Hematopoietic multipotent progenitor cell treated with erythropoietin and hydrocortisone succinate and interleukin-3 and kit ligand, for 6 days (in vitro differentiated cells): ENCODE data around the gene PAGE3.

ENCODE experiments used
- DNase-seq: peaks from one replicate; pipeline ENCODE4 v3.0.0-alpha.2; 2015

Gene PAGE3, protein sequence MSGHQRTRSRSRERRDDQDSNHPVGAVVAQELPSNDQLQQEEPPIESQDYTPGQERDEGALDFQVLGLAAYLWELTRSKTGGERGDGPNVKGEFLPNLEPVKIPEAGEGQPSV

DNA sequence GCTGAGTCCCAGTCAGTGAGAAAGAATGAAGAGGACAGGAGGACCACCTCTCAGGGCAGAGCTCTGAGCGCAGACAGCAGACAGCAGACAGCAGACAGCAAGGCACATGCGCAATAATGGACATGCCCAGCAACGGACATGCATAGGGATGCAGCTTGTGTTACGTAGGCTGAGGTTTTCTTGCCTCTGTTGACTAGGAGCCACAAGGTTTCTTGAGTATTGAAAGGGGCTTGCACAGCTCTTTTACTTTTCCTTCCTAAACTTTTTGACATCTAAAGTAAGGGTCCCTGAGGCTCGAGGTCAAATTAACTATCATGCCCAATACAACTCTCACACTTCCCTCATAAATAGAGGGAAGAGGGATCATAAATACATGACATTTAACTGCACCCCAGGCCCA is at the start of gene PAGE3:
Gene PAGE3, minus strand, starts transcription at position 101 of the 400 bp plus-strand sequence. CDS start 1,013 bp downstream, outside the sequence.
- DNase-seq: no peak

DNA sequence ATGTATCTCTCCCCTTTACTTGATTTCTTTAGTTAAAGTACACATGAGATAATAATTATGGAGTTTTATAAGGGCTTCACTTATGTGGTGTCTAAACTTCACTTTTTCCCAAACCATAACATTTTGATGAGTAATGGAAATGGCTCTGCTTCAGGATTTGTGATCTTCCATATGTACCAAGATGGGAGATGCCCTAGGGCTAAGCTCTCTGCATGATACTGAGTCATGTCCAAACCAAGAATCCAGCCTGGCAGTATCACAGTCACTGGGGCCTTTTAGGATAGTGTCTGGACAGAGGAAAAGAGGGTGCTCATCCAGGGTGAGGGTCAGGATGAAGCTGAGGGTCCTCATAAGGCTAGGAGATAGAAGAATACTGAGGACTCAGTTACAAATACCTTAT is 47.9 kb upstream of the PAGE3 start:
- no peak for DNase-seq

DNA sequence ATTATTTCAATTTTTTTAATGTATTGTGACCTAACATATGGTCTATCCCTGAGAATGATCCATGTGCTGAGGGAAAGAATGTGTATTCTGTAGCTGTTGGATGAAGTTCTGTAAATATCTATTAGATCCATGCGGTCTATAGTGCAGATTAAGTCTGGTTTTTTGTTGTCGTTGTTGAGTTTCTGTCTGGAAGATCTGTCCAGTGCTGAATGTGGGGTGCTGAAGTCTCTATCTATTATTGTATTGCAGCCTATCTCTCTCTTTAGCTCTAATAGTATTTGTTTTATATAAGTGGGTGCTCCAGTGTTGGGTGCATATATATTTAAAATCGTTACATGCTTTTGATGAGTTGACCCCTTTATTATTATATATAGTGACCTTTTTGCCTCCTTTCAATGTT is 26.2 kb upstream of the PAGE3 start:
- no peak for DNase-seq

DNA sequence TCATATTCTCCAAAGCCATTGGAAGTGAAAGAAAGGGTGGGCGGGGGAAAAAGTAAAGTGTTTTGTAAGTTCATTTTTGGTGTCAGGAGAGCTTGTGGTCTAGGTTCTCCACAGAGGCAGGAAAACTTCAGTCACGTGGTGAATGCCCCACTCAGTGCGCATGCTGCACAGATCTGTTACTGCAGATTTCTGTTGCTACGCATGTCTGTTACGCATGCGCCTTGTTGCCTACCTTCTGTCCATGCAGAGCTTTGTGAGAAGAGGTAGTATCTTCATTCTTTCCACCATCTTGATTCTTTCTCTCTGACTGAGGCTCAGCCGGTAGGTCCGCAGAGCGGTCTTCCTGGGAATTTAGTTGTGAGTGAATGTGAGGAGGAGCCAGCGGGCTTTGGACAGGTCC is 15.1 kb upstream of the PAGE3 start:
- DNase-seq: no peak

DNA sequence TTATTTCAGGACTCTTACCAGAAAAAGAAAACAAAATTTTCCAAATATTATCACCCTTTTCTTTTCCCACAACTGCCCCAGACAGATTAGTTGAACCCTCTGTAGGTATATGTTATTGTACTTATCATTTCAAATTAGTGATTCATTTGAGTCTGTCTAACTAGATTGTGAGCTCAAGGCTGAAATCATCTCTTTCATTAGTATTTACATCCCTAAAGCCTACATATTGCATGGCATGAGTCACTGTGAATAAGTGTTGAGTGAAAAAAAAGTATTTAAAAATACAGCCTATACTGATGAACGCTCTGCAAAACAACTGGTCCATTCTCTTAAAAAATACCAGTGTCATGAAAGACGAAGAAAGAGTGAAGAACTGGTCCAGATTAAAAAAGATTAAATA is 3.9 kb downstream of the PAGE3 start:
- DNase-seq: no peak

DNA sequence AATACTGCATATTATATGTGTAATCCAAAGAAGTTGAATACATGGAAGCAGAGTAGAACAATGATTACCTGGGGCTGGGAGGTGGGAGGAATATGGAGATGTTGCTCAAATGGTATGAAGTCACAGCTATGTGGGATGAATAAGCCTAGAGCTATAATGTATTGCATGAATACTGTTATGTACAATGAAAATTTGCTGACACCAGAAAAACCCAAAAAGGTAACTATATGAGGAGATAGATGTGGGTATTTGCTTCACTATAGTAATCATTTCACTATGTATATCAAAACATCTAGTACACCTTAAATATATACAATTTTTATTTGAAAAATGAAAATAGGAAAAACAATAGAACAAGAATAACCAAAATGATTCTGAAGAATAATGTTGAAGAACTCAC is 11.2 kb downstream of the PAGE3 start:
- DNase-seq: no peak

DNA sequence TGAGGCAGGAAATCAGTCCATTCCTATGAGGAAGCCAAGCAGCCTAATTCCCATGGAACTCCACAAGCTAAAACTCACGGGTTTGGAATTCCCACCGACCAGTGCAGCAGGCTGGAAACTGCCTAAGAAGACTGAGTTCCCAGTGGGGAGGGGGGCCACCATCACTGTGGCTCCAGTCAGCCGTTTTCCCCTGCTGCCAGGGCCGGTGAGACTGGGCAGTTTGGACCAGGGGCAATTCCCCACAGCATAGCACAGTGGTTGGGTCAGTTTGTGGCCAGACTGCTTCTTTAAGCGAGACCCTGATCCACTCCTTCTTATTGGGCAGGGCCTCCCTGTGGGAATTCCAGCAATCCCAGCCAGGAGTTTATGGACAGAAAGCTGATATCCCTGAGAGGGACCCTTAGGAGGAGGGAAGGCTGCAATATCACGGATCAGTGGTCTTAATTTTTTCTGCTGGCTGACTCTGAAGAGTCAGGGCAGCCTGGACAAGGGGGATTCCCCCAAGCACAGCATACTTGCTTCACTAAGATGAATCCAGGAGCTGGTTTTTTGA is 23.9 kb downstream of the PAGE3 start:
- no peak for DNase-seq

DNA sequence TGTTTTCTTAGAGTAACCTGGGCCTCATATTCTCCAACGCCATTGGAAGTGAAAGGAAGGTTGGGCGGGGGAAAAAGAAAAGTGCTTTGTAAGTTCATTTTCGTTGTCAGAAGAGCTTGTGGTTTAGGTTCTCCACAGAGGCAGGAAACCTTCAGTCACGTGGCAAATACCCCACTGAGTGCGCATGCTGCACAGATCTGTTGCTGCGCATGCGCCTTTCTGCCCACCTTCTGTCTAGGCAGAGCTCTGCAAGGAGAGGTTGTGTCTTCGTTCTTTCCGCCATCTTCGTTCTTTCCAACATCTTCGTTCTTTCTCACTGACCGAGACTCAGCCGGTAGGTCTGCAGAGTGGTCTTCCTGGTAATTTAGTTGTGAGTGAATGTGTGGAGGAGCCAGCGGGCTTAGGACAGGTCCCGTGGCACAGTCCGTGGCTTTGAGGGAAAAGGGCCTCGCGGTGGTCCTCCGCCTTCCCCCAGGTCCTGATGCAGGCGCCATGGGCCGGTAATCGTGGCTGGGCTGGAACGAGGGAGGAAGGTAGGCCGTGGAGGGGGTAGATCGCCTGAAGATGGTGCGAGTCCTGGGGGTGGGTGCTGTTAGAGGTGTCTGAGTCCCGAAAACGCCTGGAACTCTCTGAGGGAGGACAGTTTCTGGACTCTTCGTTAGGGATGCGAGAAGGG is 44.5 kb downstream of the PAGE3 start, which contains the start of gene PAGE5:
Gene PAGE5, plus strand, starts transcription at position 228 of the 676 bp plus-strand sequence. CDS start 1,037 bp downstream, outside the sequence.
- no peak for DNase-seq

DNA sequence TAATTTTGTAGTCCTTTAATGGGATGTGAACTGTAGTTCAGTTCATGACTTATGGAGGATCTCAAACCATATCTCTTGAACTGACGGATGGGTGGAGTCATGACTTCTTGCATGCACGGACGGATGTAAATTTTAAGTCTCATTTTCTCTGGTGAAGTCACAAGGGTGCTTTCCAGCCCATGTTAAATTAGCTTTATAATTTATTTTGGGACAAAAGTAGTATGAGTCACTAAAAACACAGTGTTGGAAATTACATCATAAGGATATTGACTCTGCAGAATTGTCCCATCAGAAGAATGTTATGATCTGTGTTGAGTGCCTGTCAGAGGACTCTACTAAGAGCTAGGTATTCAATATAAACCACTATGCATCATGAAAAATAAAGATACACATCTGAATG is 51.3 kb downstream of the PAGE3 start:
- DNase-seq: no peak

DNA sequence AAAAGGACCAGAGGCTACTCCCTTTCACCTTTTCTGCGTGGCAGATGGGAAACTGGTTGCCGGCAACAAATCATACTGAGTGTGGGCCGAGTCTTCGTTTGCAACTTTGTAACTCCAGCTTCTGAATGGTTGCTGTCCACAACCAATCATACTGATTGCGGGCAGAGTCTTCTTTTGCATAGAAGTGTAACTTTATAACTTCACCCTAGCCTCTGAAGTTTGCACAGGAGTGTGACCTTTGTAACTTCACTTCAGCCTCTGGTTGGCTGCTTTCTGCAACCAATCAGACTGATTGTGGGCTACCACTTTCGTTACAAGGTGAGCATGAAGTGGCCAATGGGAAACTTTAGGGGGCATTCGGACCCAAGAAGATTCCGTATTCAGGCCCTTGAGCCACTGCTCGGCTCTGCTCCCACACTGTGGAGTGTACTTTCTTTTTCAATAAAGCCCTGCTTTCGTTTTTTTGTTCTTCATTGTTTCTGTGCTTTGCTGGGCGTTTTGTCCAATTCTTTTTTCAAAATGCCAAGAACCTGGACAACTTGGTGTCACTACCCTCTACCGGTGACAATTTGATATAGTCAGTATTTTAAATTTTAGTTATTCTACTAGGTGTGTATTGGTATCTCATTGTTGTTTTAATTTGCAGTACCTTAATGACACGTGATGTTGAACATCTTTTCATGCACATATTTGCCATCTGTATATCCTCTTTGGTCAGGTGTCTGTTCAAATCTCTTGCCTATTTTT is 53.6 kb downstream of the PAGE3 start:
- DNase-seq: no peak
